Pons (tissue), 1 donor: ENCODE data around the gene ERBIN.
"Not testable (repeated sequence)": the region's sequence is repeated elsewhere in the genome, so short reads cannot be mapped to it uniquely, and the experiment has no call there.

Experiments used
- DNase-seq: peaks from one replicate; pipeline ENCODE4 v3.0.0-alpha.2; 2016; ENCODE audit warnings: low spot score

ERBIN gene

GRCh38 chr5:66004216-66004615, 77.8 kb downstream of the ERBIN start:
- DNase-seq = no peak

- no peak for DNase-seq
Measured at GRCh38 chr5:66009277-66009676, 82.9 kb downstream of the ERBIN start.

GRCh38 chr5:66010476-66010875, 84.1 kb downstream of the ERBIN start:
- no peak for DNase-seq

- DNase-seq = no peak
Measured at GRCh38 chr5:66012271-66012670, 85.9 kb downstream of the ERBIN start.

- no peak for DNase-seq
Measured at GRCh38 chr5:66013397-66013796, 87.0 kb downstream of the ERBIN start.

- DNase-seq = no peak
Measured at GRCh38 chr5:66013906-66014305, 87.5 kb downstream of the ERBIN start.

GRCh38 chr5:66015196-66015960, 89.0 kb downstream of the ERBIN start:
- DNase-seq = no peak

GRCh38 chr5:66021585-66021984, 95.2 kb downstream of the ERBIN start:
- no peak for DNase-seq

GRCh38 chr5:66039296-66039695, 112.9 kb downstream of the ERBIN start:
- no peak for DNase-seq

GRCh38 chr5:66039701-66040100, 113.3 kb downstream of the ERBIN start:
- DNase-seq = no peak

GRCh38 chr5:66041627-66042026, 115.3 kb downstream of the ERBIN start:
- no peak for DNase-seq

- DNase-seq = no peak
Measured at GRCh38 chr5:66057239-66057638, 130.9 kb downstream of the ERBIN start.

GRCh38 chr5:66061320-66061719, 134.9 kb downstream of the ERBIN start:
- DNase-seq = not testable (repeated sequence)

- not testable (repeated sequence) for DNase-seq
Measured at GRCh38 chr5:66063061-66063460, 136.7 kb downstream of the ERBIN start.

GRCh38 chr5:66066826-66067225, 140.5 kb downstream of the ERBIN start:
- DNase-seq = no peak

- no peak for DNase-seq
Measured at GRCh38 chr5:66072031-66072430, 145.7 kb downstream of the ERBIN start.

GRCh38 chr5:66074901-66075300, 148.5 kb downstream of the ERBIN start:
- no peak for DNase-seq

GRCh38 chr5:66080664-66081063, 154.3 kb downstream of the ERBIN start:
- no peak for DNase-seq

GRCh38 chr5:66089384-66089783, 163.0 kb downstream of the ERBIN start:
- no peak for DNase-seq

GRCh38 chr5:66100851-66101250, 174.5 kb downstream of the ERBIN start:
- DNase-seq = no peak

- DNase-seq = no peak
Measured at GRCh38 chr5:66113160-66113559, 186.8 kb downstream of the ERBIN start.

GRCh38 chr5:66118304-66118703, 191.9 kb downstream of the ERBIN start:
- no peak for DNase-seq

GRCh38 chr5:66122379-66123034, 196.1 kb downstream of the ERBIN start:
- no peak for DNase-seq

- no peak for DNase-seq
Measured at GRCh38 chr5:66129144-66129543, 202.8 kb downstream of the ERBIN start.
